Measurements from ENCODE around the gene PPP5C.
"Not testable (repeated sequence)": the region's sequence is repeated elsewhere in the genome, so short reads cannot be mapped to it uniquely, and the experiment has no call there.

The PPP5C gene, protein sequence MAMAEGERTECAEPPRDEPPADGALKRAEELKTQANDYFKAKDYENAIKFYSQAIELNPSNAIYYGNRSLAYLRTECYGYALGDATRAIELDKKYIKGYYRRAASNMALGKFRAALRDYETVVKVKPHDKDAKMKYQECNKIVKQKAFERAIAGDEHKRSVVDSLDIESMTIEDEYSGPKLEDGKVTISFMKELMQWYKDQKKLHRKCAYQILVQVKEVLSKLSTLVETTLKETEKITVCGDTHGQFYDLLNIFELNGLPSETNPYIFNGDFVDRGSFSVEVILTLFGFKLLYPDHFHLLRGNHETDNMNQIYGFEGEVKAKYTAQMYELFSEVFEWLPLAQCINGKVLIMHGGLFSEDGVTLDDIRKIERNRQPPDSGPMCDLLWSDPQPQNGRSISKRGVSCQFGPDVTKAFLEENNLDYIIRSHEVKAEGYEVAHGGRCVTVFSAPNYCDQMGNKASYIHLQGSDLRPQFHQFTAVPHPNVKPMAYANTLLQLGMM

DNA sequence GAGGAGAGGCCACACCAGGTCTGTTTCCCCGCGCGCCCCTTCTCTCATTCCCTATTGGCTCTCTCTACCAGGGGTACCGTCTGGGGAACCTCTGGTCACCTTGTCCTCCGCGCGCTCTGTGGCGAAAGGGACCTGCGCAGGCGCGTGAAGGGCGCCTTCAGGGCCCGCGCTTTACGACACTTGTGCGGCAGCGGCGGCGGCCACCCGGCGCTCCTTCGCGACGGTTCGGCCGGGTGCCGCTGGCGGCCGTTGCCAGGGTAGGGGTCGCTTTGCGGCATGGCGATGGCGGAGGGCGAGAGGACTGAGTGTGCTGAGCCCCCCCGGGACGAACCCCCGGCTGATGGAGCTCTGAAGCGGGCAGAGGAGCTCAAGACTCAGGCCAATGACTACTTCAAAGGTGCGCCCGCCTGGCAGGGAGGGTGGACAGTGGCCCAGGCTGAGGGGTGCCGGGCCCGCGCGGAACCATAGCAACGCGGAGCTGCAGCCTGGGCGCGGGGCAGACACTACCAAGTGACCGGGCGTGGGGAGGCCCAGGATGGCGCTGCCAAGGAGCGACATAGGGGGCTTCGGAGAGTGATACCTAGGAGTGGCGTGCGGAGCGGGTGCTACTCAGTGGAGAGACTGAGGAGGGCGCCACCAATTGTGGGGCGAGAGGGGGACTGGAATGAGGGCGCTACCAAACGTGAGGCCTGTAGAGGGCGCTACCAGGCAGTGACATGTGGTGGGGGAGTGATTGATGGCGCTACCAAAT lies at the start of gene PPP5C:
Gene PPP5C (plus strand): TSS at position 267 of the 751 bp plus-strand sequence. CDS start 10 bp downstream, at position 277.
- no peak for FAIRE-seq

DNA sequence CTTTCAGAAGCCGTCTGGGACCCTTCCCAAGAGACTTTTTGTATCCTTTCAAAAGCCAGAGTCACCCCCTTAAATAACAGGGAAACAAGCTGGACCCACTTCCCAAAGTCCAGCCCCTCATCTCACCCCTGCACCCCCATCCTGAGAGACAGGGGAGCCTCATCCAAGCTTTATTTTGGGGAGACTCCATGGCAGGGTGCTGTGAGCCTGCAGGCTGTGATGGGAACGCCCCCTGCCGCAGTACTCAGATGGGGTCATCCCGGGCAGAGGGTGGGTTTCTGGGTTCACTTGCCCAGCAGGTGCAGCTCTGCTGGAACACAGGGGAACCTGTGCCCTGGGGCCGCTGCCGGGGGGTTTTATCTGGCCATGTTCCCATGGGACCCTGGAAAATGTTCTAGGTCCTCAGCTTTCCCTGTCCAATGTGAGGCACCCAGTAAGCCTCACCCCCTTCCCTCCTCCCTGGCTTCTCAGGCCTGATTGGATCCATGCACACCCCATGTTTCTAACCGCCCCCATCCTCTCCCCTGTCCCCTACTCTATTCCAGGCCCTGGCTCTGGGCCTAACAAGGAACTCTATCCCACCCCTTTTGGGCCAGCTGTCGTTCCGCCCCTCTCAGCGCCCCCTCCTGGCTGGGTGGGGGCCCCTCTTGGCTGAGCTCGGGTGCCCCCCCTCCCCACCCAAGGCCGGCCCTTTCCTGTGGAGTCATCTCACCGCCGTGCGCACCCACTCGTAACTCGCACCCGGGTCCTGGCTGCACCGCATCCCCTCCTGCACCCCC lies 49.0 kb upstream of the PPP5C start:
- FAIRE-seq = no peak

- FAIRE-seq = no peak
Measured at GRCh38 chr19:46298479-46299003, 48.3 kb upstream of the PPP5C start.

DNA sequence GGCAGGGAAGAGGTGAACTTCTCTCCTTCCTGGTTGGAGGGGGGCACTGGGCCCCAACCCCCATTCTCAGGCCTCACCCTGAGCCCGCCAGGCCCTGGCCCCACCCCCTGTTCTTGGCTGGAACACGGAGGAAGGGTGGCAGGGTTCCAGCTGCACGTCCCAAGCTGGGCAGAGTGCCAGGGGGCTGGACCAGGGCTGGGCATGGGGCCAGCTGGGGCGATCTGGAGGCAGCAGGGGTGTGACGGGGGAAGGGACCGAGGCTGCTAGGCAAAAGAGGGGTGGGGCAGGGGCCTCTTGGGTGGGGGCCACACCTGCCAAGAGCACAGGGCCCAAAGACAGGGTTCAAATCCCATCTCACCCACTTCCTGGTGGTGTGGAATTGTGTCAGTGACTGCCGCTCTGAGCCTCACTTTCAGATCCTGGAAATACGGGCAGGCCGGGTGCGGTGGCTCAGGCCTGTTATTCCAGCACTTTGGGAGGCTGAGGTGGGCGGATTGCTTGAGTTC lies 47.8 kb upstream of the PPP5C start:
- no peak for FAIRE-seq

DNA sequence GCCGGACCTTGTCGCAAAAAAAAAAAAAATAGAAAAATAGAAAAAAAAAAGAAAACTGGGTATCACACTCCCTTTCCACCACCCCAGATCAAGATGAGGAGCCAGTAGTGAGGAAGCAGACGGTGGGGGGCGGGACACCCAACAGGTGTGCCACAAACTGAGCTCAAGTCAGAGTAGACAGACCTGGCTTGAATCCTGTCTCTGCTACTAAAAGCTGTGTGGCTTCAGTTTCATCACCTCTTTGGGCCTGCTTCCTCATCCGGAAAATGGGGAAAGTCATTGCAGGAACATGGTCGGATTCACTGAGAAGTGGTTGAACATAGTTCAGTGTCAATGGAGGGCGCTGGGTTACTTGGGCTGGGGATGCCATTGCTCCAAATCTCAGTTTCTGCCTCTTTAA lies 47.2 kb upstream of the PPP5C start:
- no peak for FAIRE-seq

- FAIRE-seq = no peak
Measured at GRCh38 chr19:46303322-46303690, 43.6 kb upstream of the PPP5C start.

DNA sequence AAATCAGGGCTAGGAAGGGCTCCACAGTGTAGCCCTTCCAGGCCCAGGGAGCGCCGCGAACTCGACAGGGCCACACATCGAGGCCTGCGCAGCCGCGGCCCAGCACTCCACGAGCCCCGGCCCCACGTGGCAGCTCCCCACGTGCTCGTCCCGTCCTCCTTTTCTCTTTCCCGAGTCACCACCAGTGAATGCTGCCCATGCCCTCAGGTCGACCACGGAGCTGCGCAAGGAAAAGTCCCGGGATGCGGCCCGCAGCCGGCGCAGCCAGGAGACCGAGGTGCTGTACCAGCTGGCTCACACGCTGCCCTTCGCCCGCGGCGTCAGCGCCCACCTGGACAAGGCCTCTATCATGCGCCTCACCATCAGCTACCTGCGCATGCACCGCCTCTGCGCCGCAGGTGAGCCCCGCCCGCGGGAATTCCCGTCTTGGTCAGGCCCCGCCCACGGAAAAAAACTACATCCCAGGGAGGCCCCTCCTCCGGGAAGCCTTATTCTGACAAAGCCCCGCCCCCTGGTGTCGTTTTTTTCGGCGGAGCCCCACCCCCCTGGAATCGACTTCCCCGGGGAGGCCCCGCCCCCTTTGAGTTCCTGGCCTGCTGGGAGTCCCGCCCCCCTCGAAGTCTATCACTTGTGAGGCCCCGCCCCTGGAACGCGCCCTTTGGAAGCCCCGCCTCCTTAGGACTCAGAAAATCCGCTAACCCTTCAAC lies 43.0 kb upstream of the PPP5C start:
- no peak for FAIRE-seq

- FAIRE-seq = no peak
Measured at GRCh38 chr19:46306501-46306900, 40.4 kb upstream of the PPP5C start.

DNA sequence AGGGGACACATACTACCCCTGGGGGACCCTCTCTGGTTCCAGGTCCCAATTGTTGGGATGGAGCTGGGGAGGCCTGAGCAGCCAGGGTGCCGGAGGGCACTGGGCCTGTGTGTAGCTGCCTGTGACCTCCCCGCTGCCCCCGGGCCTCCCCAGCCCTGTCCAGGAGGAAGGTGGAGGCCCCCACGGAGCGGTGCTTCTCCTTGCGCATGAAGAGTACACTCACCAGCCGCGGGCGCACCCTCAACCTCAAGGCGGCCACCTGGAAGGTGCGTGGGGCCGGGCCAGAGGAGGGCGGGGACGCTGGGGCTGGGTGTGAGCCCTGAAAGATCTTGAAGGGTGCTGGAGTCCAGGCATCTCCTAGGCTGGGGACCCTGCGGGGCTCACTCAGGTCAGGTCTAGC lies 38.4 kb upstream of the PPP5C start:
- FAIRE-seq = no peak

DNA sequence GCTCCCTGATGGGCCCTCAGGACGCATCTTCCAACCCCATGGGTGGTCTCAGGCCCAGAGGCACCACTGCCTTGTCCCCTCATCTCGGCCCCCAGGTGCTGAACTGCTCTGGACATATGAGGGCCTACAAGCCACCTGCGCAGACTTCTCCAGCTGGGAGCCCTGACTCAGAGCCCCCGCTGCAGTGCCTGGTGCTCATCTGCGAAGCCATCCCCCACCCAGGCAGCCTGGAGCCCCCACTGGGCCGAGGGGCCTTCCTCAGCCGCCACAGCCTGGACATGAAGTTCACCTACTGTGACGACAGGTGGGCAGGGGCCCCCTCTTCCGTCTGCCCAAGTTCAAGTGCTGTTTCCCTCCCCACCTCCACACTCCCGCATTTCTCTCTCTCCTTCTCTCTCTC lies 37.8 kb upstream of the PPP5C start:
- no peak for FAIRE-seq

GRCh38 chr19:46311444-46311843 lies 35.4 kb upstream of the PPP5C start:
- FAIRE-seq = no peak

DNA sequence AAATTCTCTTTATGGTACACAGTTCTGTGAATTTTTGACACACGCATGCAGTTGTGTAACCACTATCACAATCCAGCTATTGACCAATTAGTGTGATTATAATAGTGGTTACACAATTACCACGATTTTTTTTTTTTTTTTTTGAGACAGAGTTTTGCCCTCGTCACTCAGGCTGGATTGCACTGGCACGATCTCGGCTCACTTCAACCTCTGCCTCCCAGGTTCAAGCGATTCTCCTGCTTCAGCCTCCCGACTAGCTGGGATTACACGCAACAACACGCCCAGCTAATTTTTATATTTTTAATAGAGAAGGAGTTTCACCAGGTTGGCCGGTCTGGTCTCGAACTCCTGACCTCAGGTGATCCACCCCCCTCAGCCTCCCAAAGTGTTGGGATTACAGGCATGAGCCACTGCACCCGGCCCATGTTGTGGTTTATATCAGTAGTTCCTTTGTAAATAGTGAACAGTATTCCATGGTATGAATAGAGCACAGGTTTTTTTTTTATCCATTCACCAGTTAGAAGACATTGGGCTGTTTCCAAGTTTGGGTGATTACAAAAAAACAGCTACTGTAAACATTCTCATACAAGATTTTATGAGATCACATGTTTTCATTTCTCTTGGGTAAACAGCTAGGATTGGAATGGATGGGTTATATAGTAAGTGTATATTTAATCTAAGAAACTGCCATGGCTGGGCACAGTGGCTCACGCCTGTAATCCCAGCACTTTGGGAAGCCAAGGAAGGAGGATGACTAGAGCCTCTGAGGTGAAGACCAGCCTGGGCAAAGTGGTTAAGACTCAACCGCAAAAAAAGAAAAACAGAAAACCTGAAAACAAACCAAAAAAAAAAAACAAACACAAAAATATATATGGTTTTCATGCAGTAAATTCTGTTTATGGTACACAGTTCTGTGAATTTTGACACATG lies 33.1 kb upstream of the PPP5C start:
- not testable (repeated sequence) for FAIRE-seq

DNA sequence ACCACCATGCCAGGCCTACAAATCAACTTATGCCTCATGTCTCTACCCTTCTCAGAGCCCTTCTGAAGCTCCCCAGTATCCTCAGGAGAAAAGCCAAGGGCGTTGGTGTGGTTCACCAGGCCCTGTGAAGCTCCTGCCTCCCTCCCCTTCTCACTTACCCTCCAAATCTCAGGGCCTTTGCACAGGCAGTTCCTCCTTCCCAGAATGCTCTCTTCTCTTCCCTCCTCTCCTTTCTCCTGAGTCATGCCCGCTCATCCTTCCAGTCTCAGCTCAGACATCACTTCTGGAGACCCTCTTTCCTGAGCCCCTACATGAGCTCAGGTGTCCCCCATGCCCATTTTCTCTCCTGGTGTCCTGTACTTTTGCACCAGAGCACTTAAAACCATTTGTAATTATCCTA lies 29.5 kb upstream of the PPP5C start:
- FAIRE-seq = no peak

GRCh38 chr19:46319613-46320012 lies 27.3 kb upstream of the PPP5C start:
- no peak for FAIRE-seq

DNA sequence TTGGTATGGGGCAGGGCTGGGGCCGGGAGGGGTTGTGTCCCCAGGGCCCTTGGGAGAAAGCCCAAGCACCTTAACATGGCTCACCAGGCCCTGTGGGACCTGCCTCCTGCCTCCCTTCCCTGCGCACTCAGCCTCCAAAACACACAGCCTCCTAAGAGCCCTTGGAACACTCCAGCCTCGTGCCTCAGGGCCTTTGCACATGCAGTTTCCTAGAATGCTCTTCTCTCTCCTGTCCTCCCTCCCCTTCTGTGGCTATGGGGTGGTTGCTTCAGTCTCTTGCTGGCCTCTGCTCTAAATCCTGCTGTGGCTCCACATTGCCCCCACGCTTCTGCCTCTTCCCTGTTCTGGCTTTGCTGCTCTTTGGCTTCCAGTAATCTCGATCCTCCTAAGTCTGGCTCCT lies 26.3 kb upstream of the PPP5C start:
- no peak for FAIRE-seq

- no peak for FAIRE-seq
Measured at GRCh38 chr19:46321653-46322052, 25.2 kb upstream of the PPP5C start.

DNA sequence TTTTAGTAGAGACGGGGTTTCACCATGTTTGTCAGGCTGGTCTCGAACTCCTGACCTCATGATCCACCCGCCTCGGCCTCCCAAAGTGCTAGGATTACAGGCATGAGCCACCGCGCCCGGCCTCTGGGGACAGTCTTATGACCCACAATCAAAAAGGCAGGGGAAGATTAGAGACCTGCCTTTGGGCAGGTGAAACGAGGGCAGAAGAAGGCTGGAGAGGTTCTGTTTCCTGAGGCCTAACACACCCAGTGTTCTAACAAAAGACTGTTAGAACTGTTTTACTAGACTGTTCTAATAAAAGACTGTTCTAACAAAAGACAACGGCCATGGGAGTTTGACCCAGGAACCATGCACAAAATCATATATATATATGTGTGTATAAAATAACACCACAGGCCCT lies 23.7 kb upstream of the PPP5C start:
- not testable (repeated sequence) for FAIRE-seq

GRCh38 chr19:46324277-46324676 lies 22.6 kb upstream of the PPP5C start:
- no peak for FAIRE-seq

- no peak for FAIRE-seq
Measured at GRCh38 chr19:46326608-46327007, 20.3 kb upstream of the PPP5C start.

DNA sequence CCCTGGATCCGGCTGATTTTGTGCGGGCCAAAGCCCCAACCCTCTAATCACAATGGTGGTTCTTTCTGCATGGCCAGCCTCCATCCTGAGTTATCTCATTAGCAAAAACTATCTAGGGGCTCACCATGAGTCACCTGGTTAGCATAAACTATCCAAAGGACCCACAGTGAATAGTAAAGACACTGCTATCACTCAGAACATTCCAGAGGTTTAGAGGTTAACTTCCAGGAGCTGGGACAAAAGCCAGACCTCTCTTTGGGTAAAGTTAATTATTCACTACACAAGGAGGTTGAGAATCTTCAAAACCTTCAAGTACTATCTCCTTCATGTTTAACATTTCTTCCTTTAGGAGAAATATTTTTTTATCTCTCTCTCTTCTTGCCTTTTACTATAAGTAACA lies 18.8 kb upstream of the PPP5C start:
- FAIRE-seq = no peak

- FAIRE-seq = no peak
Measured at GRCh38 chr19:46330319-46330918, 16.5 kb upstream of the PPP5C start.

Data from TTC549 (cell line).